GM18873 (cell line): ENCODE results near the gene PRICKLE3.

Source experiments
- ATAC-seq: cut with Tn5 transposase; IDR thresholded peaks from one replicate; pipeline ENCODE4 v1.9.1; 2021; ENCODE audit warnings: mild to moderate bottlenecking, moderate library complexity, moderate number of reproducible peaks; ENCODE audit not compliant: unreplicated experiment, low FRiP score

PRICKLE3 gene

DNA sequence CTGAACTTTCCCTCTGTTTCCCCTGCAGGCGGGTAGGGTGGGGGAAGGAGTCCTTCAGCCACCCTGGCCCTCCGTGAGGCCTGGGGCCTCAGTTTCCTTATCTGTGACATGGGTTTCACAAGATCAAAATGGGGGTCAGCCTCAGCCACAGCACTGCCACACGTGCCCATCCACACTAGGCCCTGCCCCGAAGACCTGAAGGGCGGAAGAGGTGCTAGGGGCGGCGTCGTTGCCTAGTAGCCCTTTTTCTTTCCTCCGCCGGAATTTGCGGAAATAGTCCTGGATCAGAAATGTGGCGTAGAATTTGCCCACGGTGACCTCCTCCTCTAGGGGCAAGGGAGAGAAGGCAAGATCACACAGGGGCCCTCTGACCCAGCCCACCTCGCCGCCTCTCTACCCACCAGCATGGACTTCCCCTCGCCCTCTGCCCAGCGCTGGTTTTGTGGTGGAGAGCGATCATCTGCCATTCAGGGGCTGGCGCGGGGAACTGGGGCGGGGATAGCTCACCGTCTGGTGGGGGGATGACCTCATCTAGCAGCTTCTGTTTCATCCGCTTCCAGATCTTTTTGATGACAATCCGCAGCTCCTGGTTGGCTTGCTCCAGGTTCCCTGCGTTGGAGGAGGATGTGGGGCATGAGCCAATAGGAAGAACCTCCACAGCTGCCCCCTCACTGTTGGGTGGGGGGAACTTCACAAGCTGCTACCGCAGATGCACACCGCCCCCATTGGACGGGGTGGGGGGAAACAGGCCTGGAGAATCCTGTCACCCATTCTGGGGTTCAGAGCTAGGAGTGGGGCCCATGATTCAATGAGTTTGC lies 23.5 kb upstream of the PRICKLE3 start:
- ATAC-seq: no peak

DNA sequence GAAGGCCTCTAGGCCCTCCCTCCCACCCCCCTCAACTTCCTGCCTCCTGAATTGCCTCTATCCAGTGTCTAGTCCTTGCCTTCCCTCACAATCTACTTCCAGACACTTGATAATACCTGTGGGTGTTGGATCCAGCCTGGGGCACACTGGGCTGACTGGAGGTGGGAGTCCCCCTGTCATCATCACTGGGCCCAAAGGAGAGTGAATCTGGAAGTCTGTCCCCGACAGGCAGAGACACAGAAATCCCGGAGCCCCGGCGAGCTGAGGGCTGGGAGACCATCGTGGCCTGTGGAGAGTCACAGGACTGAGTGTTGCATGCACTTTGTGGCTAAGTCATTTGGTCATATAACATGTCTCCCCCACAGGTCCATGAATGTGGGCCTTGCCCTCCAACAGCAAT lies 22.2 kb upstream of the PRICKLE3 start:
- no peak for ATAC-seq

DNA sequence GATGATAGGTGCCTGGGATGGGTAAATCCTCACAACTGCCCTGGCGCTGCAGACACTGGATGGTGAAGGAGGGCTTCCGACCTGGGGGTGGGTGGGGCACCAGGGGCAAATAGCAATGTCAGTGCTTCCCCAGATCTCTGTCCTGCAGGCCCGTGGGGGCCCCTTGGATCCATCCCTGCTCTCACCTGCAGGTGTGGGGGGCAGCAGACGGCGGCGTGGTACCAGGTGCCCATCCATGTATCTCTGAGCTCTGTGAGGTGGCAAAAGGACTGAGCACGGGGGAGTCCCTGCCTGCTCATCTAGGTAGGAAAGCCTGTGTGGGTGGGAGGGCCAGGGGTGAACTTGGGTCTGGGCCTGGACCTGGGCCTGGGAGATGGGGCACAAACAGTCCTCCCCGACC lies 20.4 kb upstream of the PRICKLE3 start:
- no peak for ATAC-seq

DNA sequence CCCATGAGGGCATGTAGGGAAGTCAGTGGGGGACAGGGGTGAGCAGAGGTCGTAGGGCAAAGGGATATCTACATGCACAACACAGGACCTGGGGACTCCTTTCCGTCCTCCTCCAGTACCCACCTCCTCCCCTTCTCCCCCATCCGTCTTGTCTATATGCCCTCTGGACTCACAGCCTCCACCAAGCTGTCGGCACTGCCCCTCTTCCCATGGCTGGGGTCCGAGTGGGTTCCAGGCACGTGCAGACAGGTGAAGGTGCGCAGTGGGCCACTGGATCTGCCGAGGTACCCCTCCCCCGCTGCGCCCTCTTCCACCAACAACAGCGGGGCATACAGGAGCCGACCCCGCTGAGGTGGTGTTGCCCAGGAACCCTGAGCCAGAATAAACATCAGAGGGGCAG lies 19.3 kb upstream of the PRICKLE3 start:
- no peak for ATAC-seq

DNA sequence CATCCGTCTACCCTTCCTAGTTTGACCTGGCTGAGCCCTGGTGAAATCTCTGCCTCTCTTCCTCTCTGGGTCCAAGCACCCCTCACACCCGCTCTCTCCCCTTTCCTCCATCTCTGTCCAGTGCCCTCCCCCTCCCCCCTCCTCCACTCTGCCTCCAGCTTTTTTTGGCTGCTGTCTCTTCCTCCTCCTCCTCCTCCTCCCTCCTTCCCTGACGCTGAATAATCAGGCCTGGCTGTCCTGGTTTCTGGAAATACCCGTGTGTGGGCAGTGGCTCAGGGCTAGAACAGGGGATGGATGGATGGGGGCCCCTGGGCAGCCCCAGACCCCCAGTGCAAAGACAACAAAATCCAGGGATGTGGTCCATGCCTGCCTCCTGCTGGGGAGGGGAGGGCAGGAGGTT lies 18.5 kb upstream of the PRICKLE3 start:
- ATAC-seq: no peak

DNA sequence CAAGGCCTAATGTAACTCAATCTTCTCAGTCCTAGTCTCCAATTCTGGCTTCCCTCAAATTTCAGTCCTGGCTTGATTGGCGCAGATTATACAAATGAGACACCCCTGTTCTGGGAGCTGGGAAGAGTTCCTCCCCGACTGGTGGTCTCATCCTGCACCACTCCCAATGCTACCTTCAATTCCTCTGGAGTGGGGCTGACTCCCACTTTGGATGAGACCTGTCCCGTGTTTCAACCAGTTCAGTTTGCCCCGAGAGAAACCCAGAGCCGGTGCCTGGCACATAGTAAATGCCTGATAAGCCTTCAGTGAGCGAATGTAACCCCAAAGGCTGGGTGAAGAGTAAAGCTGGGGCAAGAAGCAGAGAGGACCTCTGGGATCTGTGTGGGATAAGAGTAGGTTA lies 17.8 kb upstream of the PRICKLE3 start:
- no peak for ATAC-seq

DNA sequence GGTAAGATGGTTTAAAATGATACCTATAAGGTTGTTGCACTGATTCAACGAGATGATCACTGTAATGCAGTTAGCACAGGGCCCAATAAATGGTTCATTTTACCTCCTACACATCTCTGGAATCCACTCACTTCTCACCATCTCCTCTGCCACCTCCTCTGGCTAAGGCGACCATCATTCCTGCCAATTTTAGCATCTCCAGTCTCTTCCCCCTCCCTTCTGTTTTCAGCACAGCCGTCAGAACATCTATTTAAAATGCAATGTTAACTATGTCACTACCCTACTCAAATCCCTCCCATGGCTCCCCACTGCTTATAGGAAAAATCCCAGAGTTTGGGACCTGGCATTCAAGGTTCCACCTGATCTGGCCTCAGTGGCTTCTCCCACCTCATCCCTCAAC lies 17.4 kb upstream of the PRICKLE3 start:
- no peak for ATAC-seq

DNA sequence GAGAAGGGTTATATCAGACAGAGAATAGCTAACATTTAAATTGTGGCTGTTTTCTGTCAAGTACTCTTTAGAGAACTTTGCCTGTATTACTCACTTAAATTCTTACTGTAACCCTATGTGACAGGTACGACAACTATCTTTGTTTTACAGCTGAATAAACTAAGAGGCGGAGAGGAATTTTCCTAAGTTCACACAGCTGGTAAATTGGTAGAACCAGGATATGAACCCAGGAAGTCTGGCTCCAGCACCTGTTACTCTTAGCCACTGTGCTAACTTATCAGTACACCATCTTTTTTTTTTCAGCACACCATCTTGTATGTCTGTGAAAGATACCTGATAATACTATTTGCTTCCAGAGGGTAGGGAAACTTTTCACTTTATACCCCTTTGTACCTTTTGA lies 15.8 kb upstream of the PRICKLE3 start:
- no peak for ATAC-seq

DNA sequence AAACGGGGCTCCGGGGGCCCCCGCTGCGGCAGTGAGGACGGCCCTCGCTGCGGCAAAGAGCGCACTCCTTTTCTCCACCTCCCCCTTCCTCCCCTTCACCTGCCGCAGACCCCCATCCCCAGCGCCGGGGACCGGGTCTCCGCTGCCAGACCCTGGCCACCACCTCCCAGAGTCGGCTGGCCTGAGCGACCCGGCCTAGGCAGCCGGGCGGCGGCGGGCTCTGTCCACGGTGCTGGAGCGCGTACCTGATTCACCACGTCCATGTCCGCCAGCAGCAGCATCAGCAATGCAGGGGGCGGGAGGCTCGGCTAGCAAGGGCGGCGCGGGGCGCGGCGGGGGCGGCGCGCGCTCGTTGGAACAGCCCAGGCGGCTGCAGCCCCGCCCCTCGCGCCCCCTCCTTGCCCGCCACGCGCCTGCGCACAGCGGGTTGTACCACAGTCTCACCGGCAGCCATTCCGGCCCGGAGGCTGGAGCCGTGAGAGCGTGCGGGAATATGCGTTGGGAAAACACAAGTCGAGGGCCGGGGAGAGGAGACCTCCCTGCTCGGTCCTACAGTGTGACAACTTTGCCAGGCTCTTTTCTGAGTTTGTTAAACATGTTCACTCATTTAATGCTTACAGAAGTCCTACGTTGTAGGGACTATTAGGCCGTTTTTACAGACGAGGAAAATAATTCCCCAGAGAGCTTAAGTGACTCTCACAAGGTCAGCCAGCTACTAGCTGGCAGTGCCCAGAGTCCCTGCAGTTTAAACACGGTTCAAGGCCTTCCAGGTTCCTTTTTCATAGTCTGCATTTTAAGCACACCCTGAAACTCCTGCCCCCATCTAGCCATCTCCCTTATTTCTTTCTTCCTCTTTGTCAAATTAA lies 14.0 kb upstream of the PRICKLE3 start, which contains the start of gene SYP:
Gene SYP, minus strand, starts transcription at position 288 of the 866 bp plus-strand sequence. Its CDS starts 7 bp downstream, at position 281.
- peak; percentile 86 for ATAC-seq

DNA sequence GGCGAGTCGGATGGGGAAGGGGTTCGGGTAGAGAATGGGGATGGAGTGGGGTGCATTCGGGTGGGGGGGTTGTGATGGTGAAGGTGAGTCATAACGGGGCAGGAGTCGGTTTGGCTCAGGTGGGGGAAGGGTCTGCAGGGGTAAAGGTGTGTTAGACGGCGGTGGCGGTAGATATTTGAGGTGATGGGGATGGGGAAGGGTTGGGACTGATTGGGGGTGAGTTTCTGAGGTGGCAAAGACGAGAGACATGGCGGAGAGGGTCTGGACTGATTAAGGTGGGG lies 13.1 kb upstream of the PRICKLE3 start:
- no peak for ATAC-seq

DNA sequence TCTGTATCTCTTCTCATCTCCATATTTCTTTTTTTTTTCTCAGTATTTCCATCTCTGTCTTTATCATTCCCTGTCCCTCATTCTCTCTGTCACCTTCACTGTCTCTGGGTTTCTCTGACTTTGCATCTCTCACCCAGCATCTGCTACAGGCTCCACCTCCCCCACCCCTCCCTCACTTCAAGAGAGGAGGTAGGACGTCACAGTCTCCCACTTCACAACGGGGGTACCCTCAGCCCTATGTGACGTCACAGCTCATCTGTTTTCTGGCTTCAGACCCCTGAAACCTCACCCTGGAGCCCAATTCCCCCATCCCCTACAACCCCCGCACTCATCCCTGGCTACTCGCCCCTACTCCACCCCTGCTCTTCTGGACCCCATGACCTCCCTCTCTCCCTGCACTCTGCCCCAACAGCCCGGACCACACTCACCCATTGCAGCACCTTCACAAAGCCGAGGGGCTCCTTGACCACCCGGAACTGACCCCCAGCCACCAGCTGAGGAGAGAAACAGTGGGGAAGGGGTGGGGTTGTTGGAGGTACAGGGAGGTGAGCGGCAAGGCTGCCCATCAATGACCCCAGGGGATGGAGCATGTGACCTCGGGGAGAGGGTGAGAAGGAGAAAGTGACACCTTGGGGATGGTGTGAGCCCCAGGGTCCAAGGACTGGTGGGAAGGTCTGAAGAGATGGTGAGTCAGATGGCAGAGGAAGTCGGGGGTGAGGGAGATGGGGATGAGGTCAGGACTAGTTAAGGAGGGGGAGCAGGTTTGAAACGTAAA lies 12.6 kb upstream of the PRICKLE3 start:
- no peak for ATAC-seq

DNA sequence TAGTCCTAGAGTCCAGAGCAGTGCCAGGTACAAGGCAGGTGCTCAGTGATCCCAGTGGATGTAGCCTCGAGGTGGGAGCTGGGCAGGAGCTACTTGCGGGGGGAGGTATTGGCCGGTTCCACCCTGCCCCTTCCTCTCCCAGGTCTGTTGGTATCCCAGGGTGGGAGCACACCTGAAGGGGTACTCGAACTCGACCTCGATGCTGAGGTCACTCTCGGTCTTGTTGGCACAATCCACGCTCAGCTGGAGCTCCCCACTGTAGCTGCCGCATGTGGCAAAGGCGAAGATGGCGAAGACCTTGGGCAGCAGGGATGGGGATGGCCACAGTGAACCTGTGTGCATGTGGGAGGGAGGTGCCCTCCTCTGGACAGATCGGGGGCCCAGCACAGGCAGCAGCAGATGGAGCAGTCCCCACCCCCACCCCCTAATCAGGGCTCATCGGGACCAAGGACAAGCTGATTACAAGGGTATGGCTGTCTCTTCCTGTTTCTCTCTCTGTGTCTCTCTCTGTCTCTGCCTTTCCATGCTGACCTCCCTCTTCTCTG lies 11.4 kb upstream of the PRICKLE3 start:
- no peak for ATAC-seq

DNA sequence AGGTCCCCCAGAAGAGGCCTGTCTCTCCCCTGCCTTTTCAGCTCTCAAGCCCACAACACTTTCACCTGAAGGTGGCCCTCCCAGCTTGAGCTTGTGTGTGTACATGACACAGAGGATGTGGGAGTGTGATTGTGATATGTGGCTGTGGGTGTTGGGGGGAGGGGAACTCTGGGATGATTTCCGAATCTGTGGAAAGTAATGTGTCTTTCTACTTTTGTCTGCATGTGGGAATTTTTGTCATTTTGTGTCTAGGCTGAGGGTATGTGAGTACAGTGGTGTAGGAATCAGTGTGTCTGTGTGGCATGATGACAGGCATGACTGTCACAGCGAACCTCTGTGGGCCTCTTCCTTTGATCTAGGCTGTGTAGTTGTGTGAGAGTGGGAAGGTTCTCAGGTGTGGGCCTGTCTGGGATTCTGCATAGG lies 7.4 kb upstream of the PRICKLE3 start:
- ATAC-seq: no peak

DNA sequence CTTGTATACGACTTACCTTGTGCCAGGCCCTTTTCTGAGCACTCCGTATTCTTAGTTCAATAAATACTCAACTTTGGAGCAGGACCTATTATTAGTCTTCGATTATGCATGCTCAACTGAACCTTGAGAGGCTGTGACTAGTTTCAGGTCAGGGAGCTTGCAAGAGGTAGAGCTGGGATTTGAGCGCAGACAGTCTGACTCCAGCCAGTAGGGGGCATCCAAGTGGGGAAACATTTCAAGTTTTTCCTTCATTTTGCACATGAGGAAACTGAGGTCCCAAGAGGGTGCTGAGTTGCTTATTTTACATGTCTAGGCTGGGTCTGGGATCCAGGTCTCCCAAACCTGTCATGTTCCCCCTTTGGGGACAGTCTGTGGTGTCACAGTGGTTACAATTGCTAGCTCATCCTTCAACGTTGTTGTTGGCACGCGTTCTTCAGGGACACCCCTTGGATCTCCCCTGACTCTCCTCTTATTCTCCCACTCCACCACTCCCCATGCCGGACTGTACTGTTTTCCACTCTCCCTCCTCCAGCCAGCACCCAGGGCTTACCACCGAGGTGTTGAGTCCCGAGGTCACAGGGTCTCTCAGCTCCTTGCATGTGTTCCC lies 6.7 kb upstream of the PRICKLE3 start:
- no peak for ATAC-seq

DNA sequence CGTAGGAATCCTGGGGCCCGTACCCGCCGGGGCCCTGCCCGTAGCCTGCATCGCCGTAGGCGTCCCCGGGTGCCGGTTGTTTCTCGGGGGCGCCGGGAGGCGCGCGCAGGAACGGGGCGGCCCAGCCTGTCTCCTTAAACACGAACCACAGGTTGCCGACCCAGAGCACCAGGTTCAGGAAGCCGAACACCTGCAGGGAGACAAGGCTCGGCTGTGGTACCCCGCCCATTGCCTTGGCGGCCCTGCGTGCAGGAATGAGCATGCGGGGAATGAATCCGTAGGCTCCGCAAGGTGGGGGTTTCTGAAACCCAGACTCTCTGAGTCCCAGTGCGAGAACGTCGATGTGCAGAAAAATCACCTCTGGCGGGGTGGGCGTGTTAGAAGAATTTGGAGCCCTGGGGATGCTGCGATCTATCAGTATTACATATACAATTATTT lies 5.4 kb upstream of the PRICKLE3 start:
- ATAC-seq: no peak

DNA sequence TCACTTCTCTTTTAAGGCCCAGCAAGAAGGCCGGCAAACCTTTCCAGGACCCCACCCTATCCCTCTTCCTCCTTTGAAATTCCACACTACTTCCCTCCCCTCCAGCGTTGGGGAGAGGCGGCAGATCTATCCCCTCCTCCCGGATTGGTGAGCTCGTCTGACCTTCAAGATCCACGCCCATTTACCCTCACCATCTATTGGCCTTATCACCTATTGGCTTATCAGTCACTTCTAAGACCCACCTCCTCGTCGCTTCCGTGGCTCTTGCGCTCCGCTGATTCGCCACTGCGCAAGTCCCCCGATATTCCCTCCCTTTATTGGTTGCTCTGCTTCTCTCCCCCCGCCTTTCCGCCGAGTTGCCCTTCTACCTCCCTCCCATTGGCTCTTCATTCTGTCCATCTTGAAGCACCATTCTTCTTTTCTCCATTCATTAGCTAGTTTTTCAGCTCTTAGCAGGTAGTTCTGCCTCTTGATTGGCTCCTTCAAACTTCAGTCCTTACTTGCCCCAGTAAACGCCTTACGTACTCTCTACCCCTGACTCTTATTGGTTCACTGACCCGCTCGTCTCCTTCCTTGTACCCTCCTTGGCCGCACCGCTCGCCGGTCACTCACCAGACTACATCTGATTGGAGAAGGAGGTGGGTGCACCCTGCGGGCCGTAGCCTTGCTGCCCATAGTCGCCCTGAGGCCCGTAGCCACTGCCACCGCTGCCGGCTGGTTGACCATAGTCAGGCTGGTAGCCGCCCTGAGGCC lies 4.8 kb upstream of the PRICKLE3 start:
- ATAC-seq: peak; percentile 88

DNA sequence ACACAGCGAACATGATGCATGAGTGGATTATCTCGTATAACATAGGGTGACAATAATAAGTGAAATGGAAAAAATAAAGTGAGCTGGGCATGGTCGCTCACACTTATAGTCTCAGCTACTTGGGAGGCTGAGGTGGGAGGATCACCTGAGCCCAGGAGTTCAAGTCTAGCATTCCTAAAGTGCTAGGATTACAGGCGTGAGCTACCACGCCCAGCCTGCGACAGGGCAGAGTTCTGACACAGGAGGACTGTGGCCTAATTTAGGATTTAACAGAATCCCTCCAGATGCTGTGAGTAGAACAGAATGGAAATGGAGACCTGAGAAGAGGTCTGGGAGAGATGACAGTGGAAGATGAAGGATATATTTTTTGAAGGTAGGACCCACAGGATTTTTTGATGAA lies 3.4 kb upstream of the PRICKLE3 start:
- no peak for ATAC-seq

DNA sequence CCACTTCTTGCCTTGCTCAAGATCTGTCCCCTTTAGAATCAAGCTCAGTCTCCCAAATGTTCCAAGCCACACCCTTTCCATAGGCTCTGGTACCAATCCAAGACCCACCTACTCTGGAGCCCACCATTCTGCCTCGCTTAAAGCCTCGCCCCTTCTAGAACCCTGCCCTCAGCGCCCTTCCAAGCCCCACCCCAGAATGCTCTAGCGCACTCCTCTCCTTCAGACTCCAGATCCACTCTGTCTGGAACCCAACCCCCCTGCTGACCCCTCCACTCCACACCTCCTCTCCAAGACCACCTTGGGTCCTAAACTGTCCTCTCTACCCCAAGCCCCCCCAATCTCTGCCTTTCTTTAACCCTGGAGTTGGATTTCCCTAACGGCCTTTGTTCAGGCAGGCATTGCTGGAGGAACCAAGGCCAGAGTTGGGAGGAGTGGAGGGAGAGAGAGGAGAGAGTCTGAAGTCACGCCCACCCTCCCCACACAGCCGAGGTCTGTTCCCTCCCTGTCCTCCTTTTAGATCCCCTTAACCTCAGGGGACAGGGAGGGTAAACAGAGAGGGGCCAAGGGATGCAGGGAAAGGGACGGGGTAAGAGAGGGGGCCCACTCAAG lies 2.4 kb upstream of the PRICKLE3 start:
- ATAC-seq: no peak

DNA sequence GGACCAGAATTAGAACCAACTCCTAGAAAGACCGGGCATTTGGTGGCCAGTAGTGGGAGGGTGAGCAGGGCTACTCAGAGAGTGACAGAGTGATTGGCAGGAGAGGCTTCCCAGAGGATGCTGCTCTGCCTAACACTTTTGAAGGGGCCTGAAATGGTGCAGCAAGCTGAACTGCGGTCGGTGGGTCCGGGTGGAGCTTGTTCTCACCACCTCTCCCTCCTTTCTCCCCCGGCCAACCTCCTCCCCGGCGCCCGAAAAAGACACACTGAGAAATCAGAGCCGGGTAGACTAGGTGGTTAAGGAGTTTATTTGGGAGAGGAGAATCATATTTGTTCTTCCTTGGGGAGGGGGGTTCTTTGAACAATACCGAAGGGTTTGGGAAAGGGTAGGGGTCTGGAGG lies 1.4 kb upstream of the PRICKLE3 start:
- ATAC-seq: no peak
